ENCODE measurements around the gene EPS15.
"Not testable (repeated sequence)": the region's sequence is repeated elsewhere in the genome, so short reads cannot be mapped to it uniquely, and the experiment has no call there.

Gene EPS15

DNA sequence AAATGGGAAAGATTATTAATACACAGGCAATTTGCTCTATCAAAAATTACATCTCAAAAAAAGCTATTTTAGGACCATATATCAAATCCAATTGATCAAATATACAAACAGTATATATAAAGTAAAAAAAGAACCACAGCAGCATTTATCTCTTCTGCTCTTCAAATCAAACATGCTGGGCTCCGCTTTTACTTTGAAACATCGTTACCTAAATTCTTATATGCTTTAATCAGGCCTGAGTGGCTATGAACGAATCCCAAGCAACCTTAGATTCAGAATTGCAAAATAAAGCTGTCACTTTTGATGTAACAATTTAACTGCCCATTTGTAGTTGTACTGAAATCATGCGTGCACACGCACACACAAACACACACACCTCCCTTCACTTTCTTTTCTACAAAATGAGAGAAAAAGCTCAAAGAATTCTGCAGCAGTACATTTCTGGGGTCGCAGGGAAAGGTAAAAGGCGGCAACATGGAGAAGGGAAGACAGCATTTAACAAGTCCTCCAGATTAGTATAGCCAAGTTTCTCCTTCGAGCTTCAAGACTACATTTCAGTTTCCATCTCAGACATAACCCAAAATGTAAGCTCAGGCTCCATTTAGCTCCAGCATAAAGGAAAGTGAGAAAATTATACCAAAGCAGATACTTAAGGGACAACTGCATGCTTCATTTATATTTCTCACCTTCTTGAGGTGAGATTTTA lies 96.5 kb downstream of the EPS15 start:
- no peak for ATAC-seq

DNA sequence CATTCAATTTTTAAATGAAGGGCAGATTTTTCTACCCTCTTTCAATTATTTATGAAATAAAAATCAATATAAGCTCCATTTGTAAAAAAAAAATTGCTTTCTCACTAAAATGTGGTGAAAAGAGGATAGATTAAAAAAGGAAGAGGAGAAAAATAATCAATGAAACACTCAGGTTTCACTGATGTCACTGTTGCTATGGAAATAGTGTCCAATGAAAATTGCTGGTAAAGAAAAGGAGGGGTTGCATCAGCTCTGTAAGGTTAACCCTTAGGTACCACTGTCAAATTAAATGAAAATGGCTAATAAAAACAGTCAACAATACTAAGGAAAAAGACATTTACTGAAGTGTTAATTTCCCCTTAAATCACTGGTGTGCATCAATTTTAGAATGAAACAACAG lies 97.1 kb downstream of the EPS15 start:
- ATAC-seq: peak in 1 of 2 donors; percentile 59

DNA sequence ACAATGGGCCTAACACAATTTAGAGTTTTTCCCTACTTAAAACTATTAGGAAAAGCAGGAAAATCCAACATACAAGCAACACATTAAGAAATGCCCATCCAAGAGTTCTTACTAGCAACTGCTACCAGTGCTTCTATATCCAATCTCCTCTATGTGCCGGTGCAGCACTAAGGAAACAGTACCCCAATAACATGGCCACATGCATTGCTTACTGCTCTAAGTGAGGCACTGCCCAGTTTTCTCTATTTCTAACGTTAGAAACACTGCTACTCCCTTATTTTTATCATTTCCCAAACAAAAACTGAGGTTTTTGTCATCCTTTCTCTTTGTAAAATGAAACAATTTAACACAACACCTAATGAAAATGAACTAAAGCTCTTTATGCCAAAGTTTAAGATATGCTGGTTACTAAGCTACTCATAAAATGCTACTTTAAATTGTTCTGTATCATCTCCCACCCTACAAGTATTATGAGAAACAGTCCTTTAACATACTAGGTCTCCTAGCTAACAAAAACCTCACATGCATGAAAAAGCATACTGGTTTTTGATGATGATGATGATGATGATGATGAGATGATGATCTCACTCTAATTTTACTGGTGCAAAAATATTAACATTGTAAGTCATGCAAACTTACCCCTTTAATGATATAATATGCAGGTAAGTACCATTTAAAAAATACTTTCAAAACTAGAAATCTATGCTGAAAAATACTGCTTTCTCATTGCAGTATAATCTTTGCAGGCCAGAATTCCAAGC lies 98.0 kb downstream of the EPS15 start:
- no peak for ATAC-seq

DNA sequence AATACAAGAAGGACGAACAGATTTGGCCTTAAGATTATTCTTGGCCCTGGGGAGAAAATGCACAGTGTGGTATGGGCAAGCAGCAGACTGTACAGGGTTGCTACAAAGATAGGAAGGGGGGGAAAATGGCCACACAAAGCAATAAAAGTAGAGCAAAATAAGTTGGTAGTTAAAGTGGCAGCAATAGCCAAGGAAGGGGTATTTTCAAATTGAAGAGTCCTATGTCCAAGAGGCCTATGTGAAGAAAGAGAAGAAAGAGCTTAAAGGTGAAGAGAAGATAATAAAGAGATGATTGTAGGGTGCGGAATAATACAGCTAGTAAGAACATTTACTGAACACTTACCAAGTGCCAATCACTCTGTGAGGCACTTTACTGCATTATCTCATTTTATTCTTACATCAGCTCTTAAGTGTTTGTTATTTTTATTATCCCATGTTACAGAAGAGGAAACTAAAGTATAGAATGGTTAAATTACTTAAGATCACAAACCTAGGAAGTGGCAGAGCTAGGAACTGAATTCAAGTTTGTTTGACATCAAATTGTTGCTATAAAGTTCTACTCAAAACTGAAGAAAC lies 100.6 kb downstream of the EPS15 start:
- no peak for ATAC-seq

DNA sequence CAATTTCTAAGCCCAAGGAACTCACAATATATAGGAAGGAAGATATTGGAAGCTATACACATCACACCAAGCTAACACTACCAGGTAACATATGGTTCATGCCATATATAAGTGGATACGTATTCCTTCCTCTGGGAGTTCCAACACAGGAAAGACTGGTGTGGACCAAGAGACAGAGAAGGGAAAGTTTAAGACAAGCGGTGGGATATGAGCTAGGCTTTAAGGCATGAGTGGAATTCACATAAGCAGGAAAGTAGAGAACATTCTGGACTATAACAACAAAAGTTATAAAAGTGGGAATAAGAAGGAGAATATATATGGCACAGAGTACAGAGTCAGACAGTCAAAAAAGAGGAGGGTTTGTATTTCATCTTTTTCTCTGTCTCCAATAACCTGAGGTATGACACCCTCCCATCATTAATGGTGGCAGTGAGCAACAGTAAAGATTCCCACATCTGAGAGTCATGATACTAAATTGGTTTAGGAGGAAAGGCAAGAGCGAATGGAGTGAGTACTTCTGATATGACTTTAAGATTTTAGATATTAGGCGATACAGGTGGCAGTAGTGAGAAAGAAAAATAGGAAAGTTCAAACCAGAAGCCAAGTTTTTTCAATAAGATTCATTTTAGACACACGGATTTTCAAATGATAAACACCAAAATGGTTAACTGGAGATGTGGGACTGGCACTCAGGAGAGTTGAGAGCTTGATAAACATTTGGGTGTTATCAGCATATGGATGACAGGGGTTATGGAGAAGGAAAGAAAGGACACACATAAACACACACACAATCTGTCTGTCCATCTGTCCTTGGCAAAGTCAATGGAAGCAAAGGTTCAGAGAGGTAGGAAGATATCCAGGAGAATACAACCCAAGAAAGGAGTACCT lies 101.3 kb downstream of the EPS15 start:
- no peak for ATAC-seq

DNA sequence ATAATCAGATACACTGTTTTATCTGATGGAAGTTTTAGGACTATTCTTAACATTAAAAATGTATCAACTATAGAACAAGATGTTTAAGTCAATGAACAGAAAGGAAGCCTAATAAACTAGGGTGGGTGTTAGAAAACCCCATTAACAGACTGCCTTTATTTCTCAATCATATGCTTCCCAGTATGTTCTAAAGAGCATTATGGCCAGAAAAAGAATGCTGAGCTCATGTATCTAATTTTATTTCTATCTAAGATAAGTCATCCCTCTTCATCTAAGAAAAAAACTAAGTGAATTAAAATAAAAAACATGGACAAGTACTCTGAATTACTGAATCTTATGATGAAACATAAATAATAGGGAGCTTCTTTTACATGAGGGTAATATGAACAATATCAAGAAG lies 102.2 kb downstream of the EPS15 start:
- no peak for ATAC-seq

DNA sequence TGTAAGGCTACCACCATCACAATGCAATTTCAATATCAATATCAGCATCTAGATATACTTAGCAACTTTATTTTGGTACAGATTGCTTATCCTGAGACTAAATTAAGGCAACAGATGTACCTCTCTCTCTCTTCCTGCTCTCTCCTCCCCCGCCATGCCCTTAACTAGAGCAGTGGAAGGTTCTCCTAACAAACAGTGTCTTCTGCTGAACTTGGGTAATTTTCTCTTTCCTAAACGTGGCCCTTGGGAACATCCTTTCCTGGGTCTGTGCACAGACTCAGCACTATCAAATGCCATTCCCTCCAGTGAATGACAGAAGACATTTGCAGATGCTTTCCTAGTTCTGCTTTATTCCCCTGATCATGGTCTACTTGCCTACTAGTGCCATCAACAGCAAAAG lies 103.1 kb downstream of the EPS15 start:
- ATAC-seq: no peak

DNA sequence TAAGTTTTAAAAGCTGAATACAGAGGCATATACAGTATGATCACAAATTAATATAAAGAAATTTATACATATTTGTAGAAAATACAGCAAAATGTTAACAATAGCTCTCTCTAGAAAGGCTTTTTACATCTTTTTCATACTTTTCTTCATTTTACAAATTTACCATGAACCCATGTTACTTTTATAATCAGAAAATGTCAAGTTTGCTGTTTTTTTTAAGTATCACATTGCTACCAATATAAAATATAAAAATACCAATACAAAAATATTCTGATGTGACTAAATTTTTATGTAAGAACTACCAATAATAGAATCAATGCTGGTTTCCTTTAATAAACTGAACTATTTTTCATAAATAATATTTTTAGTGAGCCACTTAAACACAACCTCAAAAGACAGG lies 104.3 kb downstream of the EPS15 start:
- no peak for ATAC-seq

DNA sequence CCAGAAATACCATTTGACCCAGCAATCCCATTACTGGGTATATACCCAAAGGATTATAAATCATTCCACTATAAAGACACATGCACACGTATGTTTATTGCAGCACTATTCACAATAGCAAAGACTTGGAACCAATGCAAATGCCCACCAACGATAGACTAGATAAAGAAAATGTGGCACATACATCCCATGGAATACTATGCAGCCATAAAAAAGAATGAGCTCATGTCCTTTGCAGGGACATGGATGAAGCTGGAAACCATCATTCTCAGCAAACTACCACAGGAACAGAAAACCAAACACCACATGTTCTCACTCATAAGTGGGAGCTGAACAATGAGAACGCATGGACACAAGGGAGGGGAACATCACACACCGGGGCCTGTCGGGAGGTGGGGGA lies 107.2 kb downstream of the EPS15 start:
- not testable (repeated sequence) for ATAC-seq

DNA sequence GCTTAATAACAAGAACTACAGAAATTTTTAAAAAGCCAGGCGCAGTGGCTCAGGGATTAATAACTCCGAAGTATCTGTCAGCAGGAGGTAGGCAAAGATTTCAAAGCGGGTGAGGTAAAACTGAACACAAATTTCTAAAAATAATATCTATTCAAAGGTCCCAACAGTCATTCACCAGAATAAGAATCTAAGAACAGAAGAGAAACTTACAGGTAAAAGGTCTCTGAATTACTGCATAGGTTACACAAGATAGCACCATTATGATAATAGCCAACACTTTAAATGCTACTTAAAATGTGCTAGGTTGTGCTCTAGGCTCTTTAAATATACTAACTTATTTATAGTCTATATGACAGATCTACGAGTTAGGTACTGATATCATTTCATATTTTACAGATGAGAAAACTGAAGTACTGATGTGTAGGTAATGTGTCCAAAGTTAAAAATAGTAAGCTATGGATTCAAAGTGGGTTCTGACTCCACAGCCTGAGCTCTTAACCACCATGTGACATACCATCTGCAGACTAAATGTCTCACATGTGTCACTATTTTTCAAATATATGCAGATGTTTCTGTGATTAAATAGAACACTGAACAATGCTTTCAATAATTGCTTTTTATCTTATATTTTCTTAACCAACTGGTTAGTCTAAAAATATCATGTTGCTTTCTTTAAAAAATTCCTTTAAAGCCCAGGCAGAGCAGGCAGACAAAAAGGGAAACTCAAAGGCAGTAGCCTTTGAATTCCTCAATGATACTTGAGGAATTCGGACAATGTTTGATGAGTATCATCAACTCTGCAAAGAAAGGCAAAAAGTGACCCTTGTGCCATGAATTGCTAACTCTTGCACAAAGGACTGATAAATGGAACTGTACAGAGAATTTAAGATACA lies 108.3 kb downstream of the EPS15 start:
- peak; percentile 48 to 60 for ATAC-seq

DNA sequence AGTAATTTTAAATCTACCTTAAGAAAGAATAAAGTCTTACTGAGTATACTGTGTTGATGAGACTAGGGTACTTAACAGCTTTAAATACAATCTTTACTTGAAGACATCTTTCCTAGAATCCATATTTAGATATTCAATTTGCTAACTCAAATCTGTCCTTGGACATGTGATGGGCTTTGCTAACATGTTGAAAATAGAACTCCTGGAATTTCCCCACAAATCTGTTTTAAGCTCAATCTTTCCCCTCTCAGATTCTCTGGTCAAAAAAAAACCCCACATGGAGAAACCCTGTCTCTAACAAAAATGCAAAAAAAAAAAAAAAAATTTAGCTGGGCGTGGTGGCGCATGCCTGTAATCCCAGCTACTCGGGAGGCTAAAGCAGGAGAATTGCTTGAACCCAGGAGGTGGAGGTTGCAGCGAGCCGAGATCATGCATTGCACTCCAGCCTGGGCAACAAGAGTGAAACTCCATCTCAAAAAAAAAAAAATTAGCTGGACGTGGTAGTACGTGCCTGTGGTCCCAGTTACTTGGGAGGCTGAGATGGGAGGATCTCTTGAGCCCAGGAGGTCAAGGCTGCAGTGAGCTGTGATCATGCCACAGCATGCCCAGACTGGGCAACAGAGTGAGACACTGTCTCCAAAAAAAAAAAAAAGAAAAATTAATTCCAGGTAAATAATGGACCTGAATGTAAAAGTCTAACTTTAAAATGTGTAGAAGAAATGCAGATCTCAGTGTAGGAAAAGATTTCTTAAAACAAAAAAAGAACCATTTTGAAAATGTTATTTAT lies 109.1 kb downstream of the EPS15 start:
- ATAC-seq: not testable (repeated sequence)

DNA sequence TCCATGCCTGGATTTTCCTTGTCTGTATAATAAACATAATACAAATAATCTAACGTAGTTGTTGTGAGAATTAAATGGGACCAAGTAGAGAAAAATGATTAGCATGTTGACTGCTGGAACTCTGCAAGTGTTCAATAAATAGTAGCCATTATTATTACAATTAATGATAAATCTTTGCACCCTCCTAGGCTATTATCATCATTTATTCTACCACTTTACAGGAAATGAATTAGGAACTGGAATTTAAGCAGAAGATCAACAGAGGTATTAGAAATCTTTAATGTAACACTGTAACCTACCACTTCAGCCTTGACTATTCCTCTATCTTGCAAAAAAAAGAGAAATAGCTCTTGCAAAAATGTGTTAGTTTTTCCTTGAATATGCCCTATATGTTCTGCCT lies 126.8 kb downstream of the EPS15 start:
- no peak for ATAC-seq

DNA sequence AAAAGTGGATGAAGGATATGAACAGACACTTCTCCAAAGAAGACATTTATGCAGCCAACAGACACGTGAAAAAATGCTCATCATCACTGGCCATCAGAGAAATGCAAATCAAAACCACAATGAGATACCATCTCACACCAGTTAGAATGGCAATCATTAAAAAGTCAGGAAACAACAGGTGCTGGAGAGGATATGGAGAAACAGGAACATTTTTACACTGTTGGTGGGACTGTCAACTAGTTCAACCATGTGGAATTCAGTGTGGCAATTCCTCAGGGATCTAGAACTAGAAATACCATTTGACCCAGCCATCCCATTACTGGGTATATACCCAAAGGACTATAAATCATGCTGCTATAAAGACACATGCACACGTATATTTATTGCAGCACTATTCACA lies 128.4 kb downstream of the EPS15 start:
- not testable (repeated sequence) for ATAC-seq

DNA sequence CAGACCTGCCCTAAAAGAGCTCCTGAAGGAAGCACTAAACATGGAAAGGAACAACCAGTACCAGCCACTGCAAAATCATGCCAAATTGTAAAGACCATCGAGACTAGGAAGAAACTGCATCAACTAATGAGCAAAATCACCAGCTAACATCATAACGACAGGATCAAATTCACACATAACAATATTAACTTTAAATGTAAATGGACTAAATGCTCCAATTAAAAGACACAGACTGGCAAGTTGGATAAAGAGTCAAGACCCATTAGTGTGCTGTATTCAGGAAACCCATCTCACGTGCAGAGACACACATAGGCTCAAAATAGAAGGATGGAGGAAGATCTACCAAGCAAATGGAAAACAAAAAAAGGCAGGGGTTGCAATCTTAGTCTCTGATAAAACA lies 131.8 kb downstream of the EPS15 start:
- ATAC-seq: not testable (repeated sequence)

DNA sequence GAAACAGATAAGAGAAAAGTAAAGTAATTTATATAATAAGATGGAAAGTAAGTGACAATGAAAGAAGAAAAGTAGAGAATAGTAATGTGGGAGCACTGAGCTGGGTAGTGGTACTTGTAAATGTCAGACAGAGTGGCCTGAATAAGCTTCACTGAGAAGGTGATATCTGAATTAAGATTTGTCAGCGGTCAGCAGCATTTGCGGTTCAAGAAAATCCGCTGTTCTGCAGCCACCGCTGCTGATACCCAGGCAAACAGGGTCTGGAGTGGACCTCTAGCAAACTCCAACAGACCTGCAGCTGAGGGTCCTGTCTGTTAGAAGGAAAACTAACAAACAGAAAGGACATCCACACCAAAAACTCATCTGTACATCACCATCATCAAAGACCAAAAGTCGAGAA lies 132.8 kb downstream of the EPS15 start:
- not testable (repeated sequence) for ATAC-seq

DNA sequence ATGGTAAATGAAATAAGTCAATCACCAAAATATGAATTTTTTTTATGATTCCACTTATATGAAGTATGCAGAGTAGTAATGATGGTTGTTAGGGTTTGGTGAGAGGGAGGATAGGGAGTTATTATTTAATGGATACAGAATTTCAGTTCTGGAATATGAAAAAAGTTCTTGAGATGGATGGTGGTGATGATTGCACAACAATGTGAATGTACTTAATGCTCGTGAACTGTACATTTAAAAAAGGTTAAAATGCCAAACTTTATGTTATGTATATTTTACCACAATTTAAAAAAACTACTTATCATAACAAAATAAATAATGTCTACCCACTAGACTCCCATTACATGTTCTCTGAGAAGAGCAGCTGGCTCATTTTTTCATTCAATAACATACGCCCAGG lies 133.3 kb downstream of the EPS15 start:
- ATAC-seq: no peak

DNA sequence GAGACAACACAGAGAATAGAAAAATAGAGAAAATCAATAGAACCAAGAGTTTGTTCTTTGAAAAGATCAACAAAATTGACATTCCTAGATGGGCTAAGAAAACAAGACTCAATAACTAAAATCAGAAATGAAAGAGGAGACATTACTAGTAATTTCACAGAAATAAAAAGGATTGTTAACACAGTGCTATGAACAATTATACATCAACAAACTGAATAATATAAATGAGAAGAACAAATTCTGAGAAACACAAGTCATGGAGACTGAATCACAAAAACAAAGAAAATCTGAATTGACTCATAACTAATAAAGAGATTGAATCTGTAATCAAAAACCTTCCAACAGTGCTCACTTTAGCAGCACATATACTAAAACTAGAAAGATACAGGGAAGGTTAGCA lies 137.1 kb downstream of the EPS15 start:
- ATAC-seq: peak; percentile 65 to 93

DNA sequence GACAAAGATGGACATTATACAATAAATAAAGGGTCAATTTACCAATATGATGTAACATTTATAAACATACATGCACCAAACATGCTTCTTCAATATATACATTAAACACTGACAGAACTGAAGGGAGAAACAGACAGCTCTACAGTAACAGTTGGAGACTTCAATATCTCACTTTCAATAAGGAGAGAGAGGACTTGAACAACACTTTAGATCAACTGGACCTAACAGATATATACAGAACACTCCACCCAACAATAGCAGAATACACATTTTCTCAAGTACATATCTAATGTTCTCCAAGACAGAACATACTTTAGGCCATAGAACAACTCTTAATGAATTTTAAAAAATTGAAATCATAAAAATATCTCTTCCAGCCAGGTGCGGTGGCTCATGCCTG lies 138.1 kb downstream of the EPS15 start:
- ATAC-seq: no peak

DNA sequence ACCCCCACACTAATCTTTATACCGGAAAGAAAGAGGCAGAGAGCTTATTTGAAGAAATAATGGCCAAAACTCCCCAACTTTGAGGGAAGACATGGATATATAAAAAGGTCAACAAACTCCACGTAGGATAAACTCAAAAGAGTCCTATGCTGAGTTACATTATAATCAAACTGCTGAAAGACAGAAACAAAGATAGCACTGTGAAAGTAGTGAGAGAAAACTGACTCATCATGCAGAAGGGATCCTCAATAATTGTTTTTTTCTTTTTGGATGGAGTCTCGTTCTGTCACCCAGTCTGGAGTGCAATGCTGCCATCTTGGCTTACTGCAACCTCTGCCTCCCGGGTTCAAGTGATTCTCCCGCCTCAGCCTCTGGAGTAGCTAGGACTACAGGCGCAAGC lies 140.2 kb downstream of the EPS15 start:
- ATAC-seq: no peak

DNA sequence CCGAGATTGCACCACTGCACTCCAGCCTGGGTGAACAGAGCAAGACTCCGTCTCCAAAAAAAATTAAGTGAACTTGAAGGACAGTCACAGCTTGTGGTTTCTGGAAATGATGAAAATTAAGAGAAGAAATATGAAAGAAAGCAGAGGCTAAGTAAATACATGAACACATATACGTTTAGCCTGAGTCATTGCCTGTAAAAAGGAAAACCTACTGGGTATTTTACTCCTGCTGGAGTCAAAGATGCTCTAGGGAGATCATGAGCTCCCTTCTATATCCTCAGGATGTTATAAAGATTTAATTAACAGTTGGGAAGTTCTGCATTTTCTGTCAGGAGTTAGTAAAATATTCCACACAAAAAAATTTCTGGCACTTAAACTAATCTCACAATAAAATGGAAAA lies 145.2 kb downstream of the EPS15 start:
- no peak for ATAC-seq

DNA sequence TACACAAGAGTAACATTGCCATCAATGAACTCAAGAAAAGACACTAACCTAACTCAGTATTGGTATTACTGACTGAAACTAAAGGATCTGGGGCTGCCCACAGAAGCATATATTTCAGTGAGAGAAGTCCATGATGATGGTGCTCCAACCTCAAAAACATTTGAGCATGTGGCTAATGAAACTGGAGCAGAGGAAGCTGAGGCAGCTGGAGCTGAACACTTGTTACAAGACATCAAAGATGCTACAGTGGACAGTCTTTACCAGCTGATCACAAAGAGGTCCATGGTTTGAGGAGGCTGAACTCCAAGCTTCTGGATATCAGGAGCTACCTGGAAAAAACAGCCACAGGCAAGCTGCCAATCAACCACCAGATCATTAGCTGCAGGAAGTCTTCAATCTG lies 146.5 kb downstream of the EPS15 start:
- no peak for ATAC-seq

Data from activated CD4-positive, CD25-positive, alpha-beta regulatory T cell treated with anti-CD3 and anti-CD28 coated beads, Interleukin-2, amount 50 U/mL, for 24 hours (primary cell).